Activated T-helper 1 cell treated with anti-CD3 and anti-CD28 coated beads, Interleukin-12 subunit alpha, Interleukin-12 subunit beta, Interleukin-2, Interleukin-4 antibody, amounts not matched to agents 30 ng/mL and 10 ng/mL and 1 ng/mL, durations not matched to agents 14 hours and 24 hours and 36 hours (primary cell): ENCODE measurements around the gene CYB5R3. TPM values are rescaled to one million over a fixed set of nuclear protein-coding genes. Genes with fewer than 3 reads are reported as not detected.
"Not testable (repeated sequence)": the region's sequence is repeated elsewhere in the genome, so short reads cannot be mapped to it uniquely, and the experiment has no call there.

Experiments used
- DNase-seq: peaks from one replicate; pipeline ENCODE4 v3.0.0; 2021; ENCODE audit warnings: low spot score
- H3K27ac Mint-ChIP-seq: one replicate; pipeline ENCODE4 v1.8.0; 2021; ENCODE audit warnings: mild to moderate bottlenecking, mixed read lengths
- H3K27me3 Mint-ChIP-seq: one replicate; pipeline ENCODE4 v1.8.0; 2022; ENCODE audit warnings: mild to moderate bottlenecking, moderate library complexity, mixed read lengths; ENCODE audit not compliant: insufficient read depth
- H3K36me3 Mint-ChIP-seq: one replicate; pipeline ENCODE4 v1.8.0; 2021; ENCODE audit warnings: low read depth, mixed read lengths
- H3K4me1 Mint-ChIP-seq: one replicate; pipeline ENCODE4 v1.8.0; 2021; ENCODE audit warnings: low read depth, mixed read lengths
- H3K4me3 Mint-ChIP-seq: one replicate; pipeline ENCODE4 v1.8.0; 2021; ENCODE audit warnings: mild to moderate bottlenecking, moderate library complexity, mixed read lengths
- H3K9me3 Mint-ChIP-seq: one replicate; pipeline ENCODE4 v1.8.0; 2021; ENCODE audit warnings: mixed read lengths
- intact Hi-C: fragments of 100-400 bp; cut with micrococcal nuclease; formaldehyde crosslinking; loops from one replicate; pipeline ENCODE4 v1.15.1; 2024
- total RNA-seq: library from RNA; stranded (reverse); gene quantifications from 2 replicates; pipeline ENCODE4 v1.2.3, GENCODE V29; 2022

CYB5R3 gene
- total RNA-seq, 1 donor from 2014 or later: 75.1 TPM

DNA sequence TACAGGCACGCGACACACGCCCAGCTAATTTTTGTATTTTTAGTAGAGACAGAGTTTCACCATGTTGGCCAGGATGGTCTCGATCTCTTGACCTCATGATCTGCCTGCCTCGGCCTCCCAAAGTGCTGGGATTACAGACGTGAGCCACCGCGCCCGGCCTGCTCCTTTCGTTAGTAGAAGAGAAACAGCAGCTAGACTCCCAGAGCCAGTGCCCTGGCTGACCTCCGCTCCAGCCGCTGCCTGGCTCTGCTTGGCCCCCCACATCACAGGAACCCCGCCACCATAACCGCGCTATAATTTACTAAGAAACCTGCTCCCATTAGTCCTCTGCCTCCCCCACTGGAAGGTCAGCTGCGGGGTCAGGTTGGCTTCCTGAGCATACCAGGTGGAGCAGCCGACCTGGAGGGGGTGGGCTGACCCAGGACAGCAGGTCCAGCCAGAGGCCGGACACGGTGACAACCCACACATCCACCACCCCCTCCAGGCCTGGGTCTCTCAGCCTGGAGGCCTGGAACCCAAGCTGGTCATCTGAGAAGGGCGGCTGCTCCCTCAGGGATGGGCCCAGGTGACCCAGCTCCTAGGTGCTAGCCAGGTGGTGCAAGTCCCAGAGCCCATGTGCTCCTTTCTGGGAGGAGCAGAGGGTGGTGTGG, 27.0 kb downstream of the CYB5R3 start:
- intact Hi-C loops: loop anchor here (5.0 kb wide), 1 partner anchor 40 kb away; no protein-coding TSS in a partner anchor
- no peak for DNase-seq
- H3K27ac Mint-ChIP-seq: no peak overlapping the region
- no peak overlapping the region for H3K4me3 Mint-ChIP-seq
- no peaks in the 10 kb centered on the region for H3K9me3 Mint-ChIP-seq
- no peaks in the 10 kb centered on the region for H3K27me3 Mint-ChIP-seq
- H3K36me3 Mint-ChIP-seq: peaks cover 8% of the 10 kb centered on the region
- H3K4me1 Mint-ChIP-seq: peaks cover 6% of the 10 kb centered on the region

DNA sequence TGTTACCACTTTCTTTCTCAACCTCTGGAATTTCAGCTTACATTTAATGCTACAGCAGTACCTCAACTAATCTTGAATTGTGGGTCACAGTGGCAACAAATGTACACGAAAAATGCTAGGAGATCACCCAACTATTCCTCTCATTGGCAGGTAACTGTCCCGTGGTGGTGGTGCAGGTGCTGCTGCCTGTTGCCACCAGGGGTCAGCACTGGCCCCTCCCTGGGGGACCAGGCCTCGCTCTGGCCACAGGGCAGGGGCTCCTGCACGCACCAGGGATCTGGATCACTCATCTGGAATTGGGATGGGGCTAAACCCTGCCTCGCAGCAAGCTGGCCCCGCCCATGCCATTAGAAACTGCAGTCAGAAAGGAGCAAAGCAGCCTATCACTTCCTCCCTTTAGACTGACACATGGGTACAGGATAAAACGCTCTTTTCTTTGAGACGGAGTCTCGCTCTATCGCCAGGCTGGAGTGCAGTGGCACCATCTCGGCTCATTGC, 27.6 kb downstream of the CYB5R3 start:
- intact Hi-C loops: loop anchor here (5.0 kb wide), 1 partner anchor 41 kb away; no protein-coding TSS in a partner anchor
- Mint-ChIP-seq H3K27me3 (no peaks in the 10 kb centered on the region), H3K36me3 (peaks cover 8% of the 10 kb centered on the region), H3K27ac (peak overlapping the region; percentile 26), H3K4me1 (peaks cover 6% of the 10 kb centered on the region), H3K9me3 (no peaks in the 10 kb centered on the region), H3K4me3 (no peak overlapping the region)
- peak; percentile 32 for DNase-seq

DNA sequence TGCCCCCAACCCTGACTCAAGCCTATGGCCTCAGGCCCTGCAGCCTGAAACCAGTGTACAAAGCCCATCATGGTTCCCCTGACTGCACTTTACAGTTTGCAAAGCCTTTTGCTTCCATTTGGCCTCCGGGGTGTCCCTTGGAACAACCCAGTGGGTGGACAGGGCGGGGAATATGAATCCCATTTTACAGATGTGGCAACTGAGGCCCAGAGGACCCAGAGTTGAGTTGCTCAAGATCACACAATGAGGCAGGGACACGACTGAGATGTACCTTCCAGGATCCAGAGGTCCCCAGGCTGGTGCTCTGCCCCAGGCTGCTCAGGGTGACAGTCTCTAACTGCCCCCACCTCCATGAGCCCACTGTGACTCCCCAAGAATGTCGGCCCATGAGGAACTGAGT, 29.1 kb downstream of the CYB5R3 start:
- intact Hi-C loops: loop anchor here (5.0 kb wide), 1 partner anchor 42 kb away; no protein-coding TSS in a partner anchor
- Mint-ChIP-seq H3K36me3 (peaks cover 4% of the 10 kb centered on the region), H3K27me3 (no peaks in the 10 kb centered on the region), H3K4me1 (peaks cover 15% of the 10 kb centered on the region), H3K4me3 (no peak overlapping the region), H3K27ac (no peak overlapping the region), H3K9me3 (no peaks in the 10 kb centered on the region)
- no peak for DNase-seq

DNA sequence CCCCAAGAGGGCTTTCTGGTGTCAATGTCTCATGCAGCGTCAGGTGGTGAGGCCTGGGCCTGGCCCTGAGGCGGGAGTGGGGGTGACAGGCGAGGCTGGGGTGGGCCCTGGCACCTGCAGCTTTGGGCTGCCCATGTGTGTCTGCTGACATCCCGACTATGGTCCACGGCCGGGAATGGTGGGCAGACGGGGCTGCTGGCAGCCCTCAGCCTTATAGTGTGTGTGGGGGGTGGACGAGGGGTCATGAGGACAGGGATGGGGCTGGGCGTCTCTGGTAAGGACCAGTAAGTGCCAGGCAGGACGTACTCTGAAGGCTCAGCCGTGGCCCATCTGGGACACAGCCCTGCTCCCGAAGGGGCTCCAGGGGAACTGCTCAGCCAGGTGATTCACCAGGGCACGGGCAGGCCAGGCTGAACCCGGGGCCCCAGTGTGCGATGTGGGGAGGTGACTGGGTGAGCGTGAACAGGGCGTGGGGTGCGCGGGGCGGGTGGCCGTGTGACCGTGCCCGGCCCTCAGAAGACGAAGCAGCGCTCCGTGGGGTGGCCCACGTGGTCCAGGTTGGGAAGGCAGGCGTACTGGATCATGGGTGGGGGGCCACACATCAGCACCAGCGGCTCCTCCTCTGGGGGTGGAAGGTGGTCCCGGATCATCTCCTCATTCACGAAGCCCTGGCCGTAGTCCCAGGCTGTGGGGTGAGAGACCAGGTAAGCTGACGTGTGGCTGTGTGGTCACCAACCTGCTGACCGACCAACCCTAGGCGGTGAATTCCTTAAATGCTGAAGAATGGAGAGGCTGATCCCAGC, 29.7 kb downstream of the CYB5R3 start:
- Mint-ChIP-seq H3K27me3 (no peaks in the 10 kb centered on the region), H3K4me1 (peaks cover 17% of the 10 kb centered on the region), H3K4me3 (no peak overlapping the region), H3K27ac (no peak overlapping the region), H3K36me3 (peaks cover 4% of the 10 kb centered on the region), H3K9me3 (no peaks in the 10 kb centered on the region)
- intact Hi-C loops: loop anchor here (5.0 kb wide), 1 partner anchor 43 kb away; no protein-coding TSS in a partner anchor
- no peak for DNase-seq

DNA sequence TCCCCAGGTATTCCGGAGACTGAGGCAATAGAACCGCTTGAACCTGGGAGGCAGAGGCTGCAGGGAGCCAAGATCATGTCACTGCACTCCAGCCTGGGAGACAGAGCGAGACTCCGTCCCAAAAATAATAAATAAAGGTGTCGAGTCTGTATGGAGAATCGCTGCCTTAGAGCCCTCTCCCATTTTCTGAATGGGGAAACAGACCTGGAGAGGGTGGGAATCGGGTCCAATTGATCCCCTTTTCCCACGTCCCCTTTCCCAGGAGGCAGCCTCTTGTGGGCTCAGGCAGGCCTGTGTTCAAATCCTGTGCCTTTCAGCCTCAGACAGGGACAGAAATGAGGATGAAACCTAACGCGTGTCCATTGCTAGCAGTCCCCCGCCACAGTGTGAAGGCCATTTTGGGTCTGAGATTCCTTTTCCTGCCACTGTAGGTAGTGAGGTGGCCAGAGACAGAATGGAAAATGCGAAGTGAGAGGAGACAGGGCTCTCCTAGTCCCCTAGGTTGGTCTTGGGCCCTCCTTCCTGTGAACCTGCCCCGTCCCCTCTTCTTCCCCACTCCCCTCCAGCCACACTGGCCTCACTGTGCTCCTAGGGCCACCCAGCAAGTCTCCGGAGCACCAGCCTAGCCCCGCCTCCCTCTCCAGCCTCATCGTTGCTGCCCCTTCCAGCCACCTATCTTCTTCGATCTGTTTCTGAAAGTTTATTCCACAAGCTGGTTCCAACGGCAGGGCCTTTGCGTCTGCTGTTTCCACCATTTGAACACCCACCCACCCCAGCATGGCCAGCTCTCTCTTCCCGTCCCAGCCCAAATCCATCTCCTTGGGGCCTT, 31.8 kb downstream of the CYB5R3 start:
- no peaks in the 10 kb centered on the region for H3K9me3 Mint-ChIP-seq
- H3K4me1 Mint-ChIP-seq: peaks cover 26% of the 10 kb centered on the region
- intact Hi-C loops: no loop called here
- peaks cover 13% of the 10 kb centered on the region for H3K36me3 Mint-ChIP-seq
- peak overlapping the region; percentile 43 for H3K27ac Mint-ChIP-seq
- H3K4me3 Mint-ChIP-seq: no peak overlapping the region
- H3K27me3 Mint-ChIP-seq: no peaks in the 10 kb centered on the region
- no peak for DNase-seq

DNA sequence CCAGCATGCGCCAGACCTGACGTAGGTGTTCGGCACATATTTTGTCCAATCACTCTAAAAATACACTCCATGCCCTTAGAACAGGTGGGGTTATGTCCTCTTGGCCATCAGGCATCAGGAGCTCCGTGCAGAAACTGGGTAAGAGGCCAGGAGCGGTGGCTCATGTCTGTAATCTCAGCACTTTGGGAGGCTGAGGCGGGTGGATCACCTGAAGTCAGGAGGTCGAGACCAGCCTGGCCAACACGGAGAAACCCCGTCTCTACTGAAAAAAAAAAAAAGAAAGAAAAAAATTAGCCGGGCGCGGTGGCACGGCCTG, 33.4 kb downstream of the CYB5R3 start:
- not testable (repeated sequence) for H3K9me3 Mint-ChIP-seq, H3K27me3 Mint-ChIP-seq, DNase-seq
- peak overlapping the region; percentile 98 for H3K27ac Mint-ChIP-seq
- H3K4me3 Mint-ChIP-seq: peak overlapping the region; percentile 92
- peaks cover 26% of the 10 kb centered on the region for H3K4me1 Mint-ChIP-seq
- intact Hi-C loops: loop anchor here (1.0 to 2.0 kb wide), 7 partner anchors 33 to 545 kb away; partner anchors contain the start of genes CYB5R3, NAGA, NDUFA6 and PACSIN2
- H3K36me3 Mint-ChIP-seq: peaks cover 19% of the 10 kb centered on the region

DNA sequence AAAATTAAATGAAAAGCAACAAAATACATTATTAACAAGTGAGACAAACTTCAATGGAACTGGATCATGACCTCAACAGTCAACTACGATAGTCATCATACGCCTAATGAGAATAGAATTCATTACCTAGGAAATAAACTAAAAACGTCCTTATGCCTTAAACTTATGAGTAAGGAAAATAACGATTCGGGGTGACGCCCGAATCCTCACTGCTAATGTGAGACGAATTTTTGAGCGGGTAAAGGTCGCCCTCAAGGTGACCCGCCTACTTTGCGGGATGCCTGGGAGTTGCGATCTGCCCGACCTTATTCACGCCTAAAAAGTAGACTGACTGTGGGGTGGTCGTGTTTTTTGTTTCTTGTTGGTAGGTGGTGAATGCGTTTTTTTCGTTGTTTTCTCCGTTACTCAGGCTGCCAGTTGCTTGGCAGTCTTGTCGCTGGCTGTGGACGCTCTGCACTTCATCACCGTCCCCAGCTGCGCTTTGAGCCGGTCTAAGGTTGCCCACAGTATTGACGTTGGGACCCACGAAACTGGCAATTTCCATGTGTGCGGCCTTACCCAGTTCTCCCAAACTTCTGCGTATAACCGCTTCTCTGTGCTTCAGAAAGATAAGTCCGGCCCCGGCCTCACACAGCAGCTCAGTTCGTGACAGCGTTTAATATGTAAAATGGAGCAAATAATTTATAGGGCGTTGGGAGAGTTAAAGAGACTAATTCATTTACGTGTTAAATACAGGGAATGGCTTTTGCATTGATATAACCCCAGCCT, 33.9 kb downstream of the CYB5R3 start:
- H3K27me3 Mint-ChIP-seq: no peaks in the 10 kb centered on the region
- H3K9me3 Mint-ChIP-seq: no peaks in the 10 kb centered on the region
- peak; percentile 89 for DNase-seq
- peak overlapping the region; percentile 98 for H3K27ac Mint-ChIP-seq
- intact Hi-C loops: loop anchor here (1.0 to 2.0 kb wide), 7 partner anchors 33 to 544 kb away; partner anchors contain the start of genes CYB5R3, NAGA, NDUFA6 and PACSIN2
- H3K4me3 Mint-ChIP-seq: peak overlapping the region; percentile 92
- peaks cover 30% of the 10 kb centered on the region for H3K4me1 Mint-ChIP-seq
- peaks cover 19% of the 10 kb centered on the region for H3K36me3 Mint-ChIP-seq

DNA sequence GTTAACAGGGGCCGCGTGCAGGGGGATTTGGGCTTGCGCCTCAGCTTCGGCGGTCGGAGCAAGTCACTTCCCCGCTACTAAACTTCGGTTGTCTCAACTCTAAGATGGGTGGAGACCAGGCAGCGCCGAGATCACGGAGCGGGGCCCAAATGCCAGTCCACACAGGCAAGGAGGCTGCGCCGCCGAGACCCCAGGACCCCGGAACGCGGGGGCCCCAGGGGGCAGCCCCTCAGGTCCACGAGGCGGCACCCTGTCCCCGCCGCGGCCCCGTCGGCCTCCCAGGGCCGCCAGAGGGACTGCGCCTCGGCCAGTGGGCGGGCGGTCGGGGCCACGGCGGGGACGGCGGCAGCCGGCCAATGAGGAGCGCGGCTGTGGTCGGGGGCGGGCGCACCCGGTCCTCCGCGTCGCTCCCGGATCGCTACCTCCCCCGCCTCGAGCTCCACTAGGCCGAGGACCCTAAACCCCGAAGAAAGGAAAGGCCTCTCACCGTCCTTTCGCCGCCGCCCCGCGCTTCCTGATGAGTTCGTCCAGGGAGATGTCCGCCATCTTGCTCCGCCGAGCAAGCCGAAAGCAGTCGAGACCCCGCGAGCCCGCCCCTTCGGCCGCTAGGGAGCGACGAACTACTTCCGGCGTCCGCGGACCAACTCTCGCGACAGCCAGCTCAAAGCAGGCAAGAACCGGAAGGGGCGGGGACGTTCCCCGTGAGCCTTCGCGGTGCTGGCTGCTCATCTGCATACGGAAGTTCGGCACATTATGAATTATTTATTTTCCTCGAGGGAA, 34.7 kb downstream of the CYB5R3 start, which contains the start of gene POLDIP3:
Gene POLDIP3, minus strand, starts transcription at position 572 of the 780 bp plus-strand sequence. Its CDS starts 26 bp downstream, at position 546.
- peak; percentile 98 for DNase-seq
- intact Hi-C loops: loop anchor here (1.0 to 5.0 kb wide), 8 partner anchors 32 to 544 kb away; partner anchors contain the start of genes CYB5R3, NAGA, NDUFA6 and PACSIN2
- Mint-ChIP-seq H3K9me3 (no peaks in the 10 kb centered on the region), H3K27me3 (no peaks in the 10 kb centered on the region), H3K4me3 (peak within 1 kb of the TSS; percentile 92), H3K27ac (peak within 1 kb of the TSS; percentile 98), H3K4me1 (peaks cover 33% of the 10 kb centered on the region), H3K36me3 (peaks cover 22% of the 10 kb centered on the region)

- peak overlapping the region; percentile 97 for H3K27ac Mint-ChIP-seq
- peak overlapping the region; percentile 92 for H3K4me3 Mint-ChIP-seq
- H3K27me3 Mint-ChIP-seq: no peaks in the 10 kb centered on the region
- peaks cover 24% of the 10 kb centered on the region for H3K36me3 Mint-ChIP-seq
- DNase-seq: no peak
- intact Hi-C loops: loop anchor here (2.0 to 5.0 kb wide), 3 partner anchors 112 to 543 kb away; partner anchors contain the start of genes NAGA and TTLL1
- no peaks in the 10 kb centered on the region for H3K9me3 Mint-ChIP-seq
- peaks cover 33% of the 10 kb centered on the region for H3K4me1 Mint-ChIP-seq
Measured at GRCh38 chr22:42613872-42614301, 35.3 kb downstream of the CYB5R3 start.

GRCh38 chr22:42612336-42612735, 36.9 kb downstream of the CYB5R3 start:
- intact Hi-C loops: loop anchor here (5.0 kb wide), 1 partner anchor 110 kb away; no protein-coding TSS in a partner anchor
- peaks cover 24% of the 10 kb centered on the region for H3K36me3 Mint-ChIP-seq
- no peak for DNase-seq
- H3K9me3 Mint-ChIP-seq: no peaks in the 10 kb centered on the region
- H3K27me3 Mint-ChIP-seq: no peaks in the 10 kb centered on the region
- H3K4me3 Mint-ChIP-seq: peak overlapping the region; percentile 3
- H3K27ac Mint-ChIP-seq: peak overlapping the region; percentile 42
- H3K4me1 Mint-ChIP-seq: peaks cover 38% of the 10 kb centered on the region

- H3K27me3 Mint-ChIP-seq: no peaks in the 10 kb centered on the region
- H3K9me3 Mint-ChIP-seq: no peaks in the 10 kb centered on the region
- intact Hi-C loops: loop anchor here (5.0 kb wide), 1 partner anchor 109 kb away; no protein-coding TSS in a partner anchor
- peak overlapping the region; percentile 20 for H3K4me3 Mint-ChIP-seq
- no peak for DNase-seq
- peaks cover 38% of the 10 kb centered on the region for H3K4me1 Mint-ChIP-seq
- peaks cover 26% of the 10 kb centered on the region for H3K36me3 Mint-ChIP-seq
- H3K27ac Mint-ChIP-seq: no peak overlapping the region
Measured at GRCh38 chr22:42611051-42611450, 38.1 kb downstream of the CYB5R3 start.
